ENCODE data around the gene INPP5D.

DNA sequence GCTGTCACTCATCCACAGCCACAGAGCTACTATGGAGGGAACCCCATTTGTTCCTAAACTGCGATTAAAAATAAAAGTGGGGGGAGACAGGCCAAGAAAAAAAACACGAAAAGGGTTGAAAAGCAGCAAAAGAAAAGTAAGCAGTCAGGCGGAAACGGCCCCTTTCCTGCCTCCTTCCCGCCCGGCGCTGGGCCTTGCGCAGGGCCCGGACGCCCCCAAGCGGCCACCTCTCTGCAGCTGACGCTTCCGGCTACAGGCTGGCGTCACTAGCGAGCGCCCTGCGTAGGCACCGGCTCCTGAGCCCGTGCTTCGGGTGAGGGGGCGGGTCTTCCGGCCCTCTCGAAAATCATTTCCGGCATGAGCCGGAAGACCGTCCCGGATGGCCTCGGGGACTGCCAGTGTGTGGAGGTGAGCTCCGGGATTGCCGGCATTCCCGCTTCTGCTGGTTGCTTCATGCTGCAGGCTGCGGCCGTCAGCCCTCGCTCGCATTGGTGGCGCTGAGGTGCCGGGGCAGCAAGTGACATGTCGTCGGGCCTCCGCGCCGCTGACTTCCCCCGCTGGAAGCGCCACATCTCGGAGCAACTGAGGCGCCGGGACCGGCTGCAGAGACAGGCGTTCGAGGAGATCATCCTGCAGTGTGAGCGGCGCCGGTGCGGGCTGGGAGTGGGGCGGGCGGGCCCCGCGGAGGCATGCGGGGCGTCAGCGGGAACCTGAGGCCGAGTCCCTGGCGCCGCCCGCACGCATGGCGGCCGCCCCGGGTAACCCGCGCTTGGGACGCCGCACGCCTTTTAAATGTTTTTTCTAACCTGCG is 191.4 kb downstream of the INPP5D start, which contains the start of gene ATG16L1:
- TF ChIP-seq, protein P1, sequence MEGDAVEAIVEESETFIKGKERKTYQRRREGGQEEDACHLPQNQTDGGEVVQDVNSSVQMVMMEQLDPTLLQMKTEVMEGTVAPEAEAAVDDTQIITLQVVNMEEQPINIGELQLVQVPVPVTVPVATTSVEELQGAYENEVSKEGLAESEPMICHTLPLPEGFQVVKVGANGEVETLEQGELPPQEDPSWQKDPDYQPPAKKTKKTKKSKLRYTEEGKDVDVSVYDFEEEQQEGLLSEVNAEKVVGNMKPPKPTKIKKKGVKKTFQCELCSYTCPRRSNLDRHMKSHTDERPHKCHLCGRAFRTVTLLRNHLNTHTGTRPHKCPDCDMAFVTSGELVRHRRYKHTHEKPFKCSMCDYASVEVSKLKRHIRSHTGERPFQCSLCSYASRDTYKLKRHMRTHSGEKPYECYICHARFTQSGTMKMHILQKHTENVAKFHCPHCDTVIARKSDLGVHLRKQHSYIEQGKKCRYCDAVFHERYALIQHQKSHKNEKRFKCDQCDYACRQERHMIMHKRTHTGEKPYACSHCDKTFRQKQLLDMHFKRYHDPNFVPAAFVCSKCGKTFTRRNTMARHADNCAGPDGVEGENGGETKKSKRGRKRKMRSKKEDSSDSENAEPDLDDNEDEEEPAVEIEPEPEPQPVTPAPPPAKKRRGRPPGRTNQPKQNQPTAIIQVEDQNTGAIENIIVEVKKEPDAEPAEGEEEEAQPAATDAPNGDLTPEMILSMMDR (IDR thresholded peaks at IDR 0.05), result peak; percentile 84 to 99 (median 96)
- peak; percentile 91 to 93 for TF ChIP-seq POLR2A (IDR thresholded peaks at IDR 0.05)
